GM18519 (cell line): ENCODE data around the gene CDK5RAP3.
"Not testable (repeated sequence)": the region's sequence is repeated elsewhere in the genome, so short reads cannot be mapped to it uniquely, and the experiment has no call there.

Experiments used
- ATAC-seq: cut with Tn5 transposase; IDR thresholded peaks from one replicate; pipeline ENCODE4 v1.9.1; 2021; ENCODE audit warnings: mild to moderate bottlenecking, moderate library complexity; ENCODE audit not compliant: unreplicated experiment, low FRiP score

CDK5RAP3 gene

GRCh38 chr17:47995241-47995935 is 24.5 kb downstream of the CDK5RAP3 start:
- no peak for ATAC-seq

- ATAC-seq = no peak
Measured at GRCh38 chr17:47996201-47996600, 25.3 kb downstream of the CDK5RAP3 start.

- no peak for ATAC-seq
Measured at GRCh38 chr17:47997586-47997985, 26.7 kb downstream of the CDK5RAP3 start.

GRCh38 chr17:47998044-47998443 is 27.1 kb downstream of the CDK5RAP3 start:
- no peak for ATAC-seq

- ATAC-seq = no peak
Measured at GRCh38 chr17:47999582-47999981, 28.7 kb downstream of the CDK5RAP3 start.

- ATAC-seq = no peak
Measured at GRCh38 chr17:48001197-48001596, 30.3 kb downstream of the CDK5RAP3 start.

GRCh38 chr17:48001657-48002056 is 30.7 kb downstream of the CDK5RAP3 start:
- ATAC-seq = not testable (repeated sequence)

- ATAC-seq = no peak
Measured at GRCh38 chr17:48002266-48002915, 31.5 kb downstream of the CDK5RAP3 start.

- no peak for ATAC-seq
Measured at GRCh38 chr17:48002916-48003416, 32.1 kb downstream of the CDK5RAP3 start.

GRCh38 chr17:48003417-48004151 is 32.7 kb downstream of the CDK5RAP3 start:
- no peak for ATAC-seq

- ATAC-seq = no peak
Measured at GRCh38 chr17:48004983-48005382, 34.1 kb downstream of the CDK5RAP3 start.

GRCh38 chr17:48006936-48007709 is 36.2 kb downstream of the CDK5RAP3 start:
- ATAC-seq = no peak

- no peak for ATAC-seq
Measured at GRCh38 chr17:48010193-48010592, 39.3 kb downstream of the CDK5RAP3 start.

GRCh38 chr17:48011405-48012150 is 40.7 kb downstream of the CDK5RAP3 start:
- ATAC-seq = no peak

- ATAC-seq = no peak
Measured at GRCh38 chr17:48012151-48012520, 41.2 kb downstream of the CDK5RAP3 start.

GRCh38 chr17:48012654-48013053 is 41.7 kb downstream of the CDK5RAP3 start:
- no peak for ATAC-seq

- ATAC-seq = no peak
Measured at GRCh38 chr17:48013876-48014594, 43.1 kb downstream of the CDK5RAP3 start.

GRCh38 chr17:48014595-48015111 is 43.7 kb downstream of the CDK5RAP3 start:
- no peak for ATAC-seq

GRCh38 chr17:48016112-48016511 is 45.2 kb downstream of the CDK5RAP3 start:
- no peak for ATAC-seq
